PFSK-1 (cell line): ENCODE measurements around the gene FBXO15.

Experiments used
- FOXP2 ChIP-seq: optimal IDR thresholded peaks from 2 replicates; pipeline ENCODE3; 2011; ENCODE audit warnings: borderline replicate concordance, control low read depth, inconsistent platforms; ENCODE audit not compliant: insufficient read depth; ENCODE audit errors: extremely low read length, extremely low read depth
- POLR2AphosphoS5 ChIP-seq: IDR thresholded peaks from 2 replicates; pipeline ENCODE4 v1.6.1; 2012; ENCODE audit warnings: low read depth, mild to moderate bottlenecking, control low read depth, low read length, moderate library complexity
- SIN3A ChIP-seq: IDR thresholded peaks from 2 replicates; pipeline ENCODE4 v1.6.1; 2012; ENCODE audit warnings: mild to moderate bottlenecking, low read length, moderate library complexity, borderline replicate concordance; ENCODE audit not compliant: insufficient read depth
- TAF1 ChIP-seq: IDR thresholded peaks from 2 replicates; pipeline ENCODE4 v1.6.1; 2012; ENCODE audit warnings: low read length, control low read depth, borderline replicate concordance; ENCODE audit not compliant: insufficient read depth
- TF ChIP-seq, protein P1 (sequence below), 2 experiments: IDR thresholded peaks; 2 replicates each; pipeline versions ENCODE4 v1.6.1 to v1.8.0; 2011 to 2012; ENCODE audit warnings: low read depth in 2 of 2, low read length in 2 of 2, control low read depth in 1 of 2, inconsistent platforms in 1 of 2, mild to moderate bottlenecking in 1 of 2, moderate library complexity in 1 of 2; ENCODE audit not compliant: insufficient read depth in 1 of 2

FBXO15 gene

DNA sequence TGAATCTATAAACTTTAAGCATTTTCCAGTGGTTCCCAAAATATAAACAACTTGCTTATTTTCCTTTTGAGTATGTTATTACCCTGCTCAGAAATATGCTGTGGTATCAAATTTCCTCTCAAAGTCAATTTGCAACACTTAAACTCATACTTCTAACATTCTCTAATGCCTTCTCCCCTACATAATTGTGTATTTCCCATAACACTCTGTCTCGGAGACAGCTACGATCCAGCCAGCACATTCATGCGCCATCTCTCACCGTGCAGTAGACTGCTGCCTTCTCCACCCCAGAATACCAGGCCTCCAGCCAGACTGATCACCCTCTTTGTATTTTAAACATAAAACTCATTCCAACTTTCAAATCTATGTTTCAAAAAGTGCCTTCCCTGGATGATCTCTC lies 42.5 kb upstream of the FBXO15 start:
- TF ChIP-seq, protein P1, sequence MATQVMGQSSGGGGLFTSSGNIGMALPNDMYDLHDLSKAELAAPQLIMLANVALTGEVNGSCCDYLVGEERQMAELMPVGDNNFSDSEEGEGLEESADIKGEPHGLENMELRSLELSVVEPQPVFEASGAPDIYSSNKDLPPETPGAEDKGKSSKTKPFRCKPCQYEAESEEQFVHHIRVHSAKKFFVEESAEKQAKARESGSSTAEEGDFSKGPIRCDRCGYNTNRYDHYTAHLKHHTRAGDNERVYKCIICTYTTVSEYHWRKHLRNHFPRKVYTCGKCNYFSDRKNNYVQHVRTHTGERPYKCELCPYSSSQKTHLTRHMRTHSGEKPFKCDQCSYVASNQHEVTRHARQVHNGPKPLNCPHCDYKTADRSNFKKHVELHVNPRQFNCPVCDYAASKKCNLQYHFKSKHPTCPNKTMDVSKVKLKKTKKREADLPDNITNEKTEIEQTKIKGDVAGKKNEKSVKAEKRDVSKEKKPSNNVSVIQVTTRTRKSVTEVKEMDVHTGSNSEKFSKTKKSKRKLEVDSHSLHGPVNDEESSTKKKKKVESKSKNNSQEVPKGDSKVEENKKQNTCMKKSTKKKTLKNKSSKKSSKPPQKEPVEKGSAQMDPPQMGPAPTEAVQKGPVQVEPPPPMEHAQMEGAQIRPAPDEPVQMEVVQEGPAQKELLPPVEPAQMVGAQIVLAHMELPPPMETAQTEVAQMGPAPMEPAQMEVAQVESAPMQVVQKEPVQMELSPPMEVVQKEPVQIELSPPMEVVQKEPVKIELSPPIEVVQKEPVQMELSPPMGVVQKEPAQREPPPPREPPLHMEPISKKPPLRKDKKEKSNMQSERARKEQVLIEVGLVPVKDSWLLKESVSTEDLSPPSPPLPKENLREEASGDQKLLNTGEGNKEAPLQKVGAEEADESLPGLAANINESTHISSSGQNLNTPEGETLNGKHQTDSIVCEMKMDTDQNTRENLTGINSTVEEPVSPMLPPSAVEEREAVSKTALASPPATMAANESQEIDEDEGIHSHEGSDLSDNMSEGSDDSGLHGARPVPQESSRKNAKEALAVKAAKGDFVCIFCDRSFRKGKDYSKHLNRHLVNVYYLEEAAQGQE (IDR thresholded peaks at IDR 0.05; ENCODE audit: insufficient read depth in 1 of 2, low read depth in 2 of 2, low read length in 2 of 2): no peak
- TF ChIP-seq SIN3A (no peak), POLR2AphosphoS5 (no peak), FOXP2 (no peak), TAF1 (no peak)

DNA sequence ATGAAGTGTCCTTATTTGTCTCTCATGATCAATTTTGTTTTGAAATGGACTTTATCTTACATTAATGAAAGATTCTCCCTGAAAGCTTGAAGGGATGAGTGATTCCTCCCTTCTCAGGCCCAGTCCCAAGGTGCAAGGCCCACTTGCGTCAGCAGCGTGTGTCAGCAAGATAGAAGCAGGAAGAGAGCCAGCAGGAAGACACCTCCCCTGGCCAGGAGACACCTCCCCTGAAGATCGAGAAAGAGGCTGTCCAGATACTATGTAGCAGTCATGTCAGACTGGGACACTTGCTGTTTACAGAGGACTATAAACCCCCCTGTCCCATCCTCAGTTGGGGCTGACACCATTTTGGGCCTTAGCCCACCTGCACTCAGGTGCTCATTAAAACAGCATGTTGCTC lies 39.0 kb upstream of the FBXO15 start:
- TF ChIP-seq FOXP2 (no peak), SIN3A (no peak), POLR2AphosphoS5 (no peak), TAF1 (no peak)
- TF ChIP-seq, protein P1 (IDR thresholded peaks at IDR 0.05; ENCODE audit: insufficient read depth in 1 of 2, low read depth in 2 of 2, low read length in 2 of 2): no peak

DNA sequence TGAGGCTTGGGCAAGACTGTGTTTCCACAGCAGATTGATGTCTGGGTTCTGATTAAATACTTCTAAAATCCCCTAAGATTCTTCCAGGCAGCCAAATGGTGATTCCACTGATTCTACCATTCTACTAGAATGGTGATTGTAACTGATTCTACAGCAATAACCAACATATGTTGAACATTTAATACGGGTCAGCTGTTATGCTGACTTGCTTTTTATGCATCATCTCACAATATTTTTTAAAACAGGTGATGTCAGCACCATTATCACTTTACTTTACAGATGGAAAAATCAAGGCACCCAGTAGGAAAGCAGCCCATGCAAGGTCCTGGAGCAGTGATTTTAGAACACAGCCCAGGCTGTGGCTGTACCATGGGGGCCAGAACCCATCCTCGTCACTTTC lies 38.2 kb upstream of the FBXO15 start:
- TF ChIP-seq SIN3A: no peak
- no peak for TF ChIP-seq POLR2AphosphoS5
- TF ChIP-seq, protein P1 (IDR thresholded peaks at IDR 0.05; ENCODE audit: insufficient read depth in 1 of 2, low read depth in 2 of 2, low read length in 2 of 2): no peak
- no peak for TF ChIP-seq TAF1

DNA sequence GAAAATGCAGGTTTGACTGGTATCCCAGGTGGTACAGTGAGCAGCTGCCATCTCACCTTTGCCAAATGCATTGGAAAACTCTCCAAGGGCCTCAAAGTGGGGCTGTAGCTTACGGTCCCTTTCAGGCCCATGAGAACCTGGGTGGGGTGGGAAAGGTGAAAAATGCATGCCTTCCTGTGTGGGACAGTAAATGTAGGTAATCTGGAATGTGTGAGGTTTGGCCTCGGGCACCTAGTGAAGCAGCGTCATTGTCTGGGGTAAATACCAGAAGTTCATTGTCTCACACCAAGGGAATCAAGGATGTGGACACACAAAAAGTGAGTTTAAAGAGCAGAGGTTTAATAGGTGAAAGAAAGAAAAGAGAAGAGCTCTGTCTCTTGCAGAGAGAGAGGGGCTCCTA lies 37.2 kb upstream of the FBXO15 start:
- TF ChIP-seq POLR2AphosphoS5 (no peak), FOXP2 (no peak), TAF1 (no peak), SIN3A (no peak)
- TF ChIP-seq, protein P1 (IDR thresholded peaks at IDR 0.05; ENCODE audit: insufficient read depth in 1 of 2, low read depth in 2 of 2, low read length in 2 of 2): no peak

DNA sequence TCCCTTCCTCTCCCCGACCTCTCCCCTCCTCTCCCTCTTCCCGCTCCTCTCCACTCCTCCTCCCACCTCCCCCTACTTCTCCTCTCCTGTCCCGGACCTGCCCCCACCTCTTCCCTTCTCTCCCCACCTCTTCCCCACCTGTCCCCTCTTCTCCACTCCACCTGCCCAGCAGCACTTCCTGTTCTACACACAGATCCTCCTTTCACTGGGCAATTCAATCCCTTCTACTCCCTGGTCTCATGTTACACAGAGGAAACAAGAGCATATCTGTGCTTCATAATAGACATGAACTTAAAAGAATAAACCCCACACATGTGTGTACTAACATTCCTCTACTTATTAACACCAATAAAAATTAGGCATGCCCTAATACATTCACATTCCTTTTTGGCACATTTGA lies 35.5 kb upstream of the FBXO15 start:
- TF ChIP-seq, protein P1 (IDR thresholded peaks at IDR 0.05; ENCODE audit: insufficient read depth in 1 of 2, low read depth in 2 of 2, low read length in 2 of 2): no peak
- no peak for TF ChIP-seq SIN3A
- TF ChIP-seq TAF1: no peak
